Liver (tissue), 9 donors: ENCODE data around the gene RAPH1. TPM values are rescaled to one million over a fixed set of nuclear protein-coding genes. Genes with fewer than 3 reads are reported as not detected.

Experiments
- DNase-seq: peaks from one replicate; pipeline ENCODE4 v3.0.0-alpha.2; 2017; ENCODE audit warnings: low spot score
- H3K27ac ChIP-seq, 2 donors: one replicate each; pipeline ENCODE4 v1.7.0; 2013; ENCODE audit warnings: inconsistent platforms in 2 of 2, low read length in 2 of 2, control low read depth in 1 of 2, low read depth in 1 of 2, mild to moderate bottlenecking in 1 of 2
- H3K27me3 ChIP-seq, 4 donors: one replicate each; pipeline versions ENCODE4 v1.6.1 to v1.7.0; 2013; ENCODE audit warnings: low read length in 3 of 4, inconsistent platforms in 1 of 4, mild to moderate bottlenecking in 1 of 4, moderate library complexity in 1 of 4; ENCODE audit not compliant: control insufficient read depth in 4 of 4, insufficient read depth in 4 of 4
- H3K36me3 ChIP-seq, 4 donors: one replicate each; pipeline versions ENCODE4 v1.6.1 to v1.7.0; 2013; ENCODE audit warnings: low read length in 3 of 4, mild to moderate bottlenecking in 3 of 4, low read depth in 1 of 4, moderate library complexity in 1 of 4; ENCODE audit not compliant: control insufficient read depth in 4 of 4, insufficient read depth in 3 of 4
- H3K4me1 ChIP-seq, 4 donors: one replicate each; pipeline versions ENCODE4 v1.6.1 to v1.7.0; 2013; ENCODE audit warnings: low read length in 3 of 4, mild to moderate bottlenecking in 3 of 4, moderate library complexity in 1 of 4; ENCODE audit not compliant: control insufficient read depth in 4 of 4, insufficient read depth in 4 of 4
- H3K4me3 ChIP-seq, 3 donors: one replicate each; pipeline versions ENCODE4 v1.6.1 to v1.7.0; 2013; ENCODE audit warnings: low read length in 3 of 3, control low read depth in 1 of 3, low read depth in 1 of 3, mild to moderate bottlenecking in 1 of 3
- H3K9ac ChIP-seq, 2 donors: one replicate each; pipeline ENCODE4 v1.7.0; 2013; ENCODE audit warnings: low read length in 2 of 2, mild to moderate bottlenecking in 2 of 2, moderate library complexity in 2 of 2, control low read depth in 1 of 2, low read depth in 1 of 2
- H3K9me3 ChIP-seq, 4 donors: one replicate each; pipeline versions ENCODE4 v1.6.1 to v1.7.0; 2013; ENCODE audit warnings: low read length in 3 of 4; ENCODE audit not compliant: control insufficient read depth in 4 of 4
- ATF3 ChIP-seq: IDR thresholded peaks from 2 replicates; pipeline ENCODE4 v1.6.1; 2016; ENCODE audit warnings: antibody characterized with exemption
- CTCF ChIP-seq: fragments of 150-350 bp; IDR thresholded peaks from 2 replicates; pipeline ENCODE4 v1.5.1; 2017; ENCODE audit warnings: improper control_type of control experiment, low read depth, low read length; ENCODE audit not compliant: missing input control
- EGR1 ChIP-seq, 2 donors: IDR thresholded peaks; 2 replicates each; pipeline ENCODE4 v1.6.1; 2016 to 2018; ENCODE audit warnings: antibody characterized with exemption in 2 of 2, low read depth in 2 of 2
- FOXA1 ChIP-seq: IDR thresholded peaks from 2 replicates; pipeline ENCODE4 v1.6.1; 2016; ENCODE audit warnings: antibody characterized with exemption
- FOXA2 ChIP-seq: IDR thresholded peaks from 2 replicates; pipeline ENCODE4 v1.6.1; 2016; ENCODE audit warnings: antibody characterized with exemption
- GABPA ChIP-seq, 2 donors: IDR thresholded peaks in 1 of 2; conservative IDR thresholded peaks in 1 of 2; 2 replicates each; pipeline ENCODE4 v1.6.1; 2016; ENCODE audit warnings: antibody characterized with exemption in 2 of 2, mild to moderate bottlenecking in 1 of 2, moderate library complexity in 1 of 2
- HNF4A ChIP-seq, 2 donors: conservative IDR thresholded peaks; 2 replicates each; pipeline ENCODE4 v1.6.1; 2016; ENCODE audit warnings: antibody characterized with exemption in 2 of 2, mild to moderate bottlenecking in 2 of 2
- HNF4G ChIP-seq: IDR thresholded peaks from 2 replicates; pipeline ENCODE4 v1.6.1; 2016; ENCODE audit warnings: antibody characterized with exemption
- JUND ChIP-seq, 2 donors: IDR thresholded peaks; 2 replicates each; pipeline ENCODE4 v1.6.1; 2016; ENCODE audit warnings: antibody characterized with exemption in 2 of 2
- MAX ChIP-seq: IDR thresholded peaks from 2 replicates; pipeline ENCODE4 v1.6.1; 2016; ENCODE audit warnings: antibody characterized with exemption
- NR2F2 ChIP-seq: IDR thresholded peaks from 2 replicates; pipeline ENCODE4 v1.6.1; 2016; ENCODE audit warnings: antibody characterized with exemption
- RAD21 ChIP-seq, 2 donors: IDR thresholded peaks; 2 replicates each; pipeline ENCODE4 v1.6.1; 2016; ENCODE audit warnings: antibody characterized with exemption in 2 of 2, mild to moderate bottlenecking in 2 of 2
- REST ChIP-seq: IDR thresholded peaks from 2 replicates; pipeline ENCODE4 v1.6.1; 2016; ENCODE audit warnings: antibody characterized with exemption, mild to moderate bottlenecking
- RXRA ChIP-seq, 2 donors: IDR thresholded peaks; 2 replicates each; pipeline ENCODE4 v1.6.1; 2017 to 2018; ENCODE audit warnings: antibody characterized with exemption in 2 of 2, mild to moderate bottlenecking in 1 of 2
- SP1 ChIP-seq: IDR thresholded peaks from 2 replicates; pipeline ENCODE4 v1.6.1; 2018; ENCODE audit warnings: antibody characterized with exemption, mild to moderate bottlenecking
- TAF1 ChIP-seq: conservative IDR thresholded peaks from 2 replicates; pipeline ENCODE4 v1.6.1; 2016; ENCODE audit warnings: antibody characterized with exemption, mild to moderate bottlenecking
- YY1 ChIP-seq: IDR thresholded peaks from 2 replicates; pipeline ENCODE4 v1.6.1; 2016; ENCODE audit warnings: antibody characterized with exemption, mild to moderate bottlenecking
- ZBTB33 ChIP-seq: IDR thresholded peaks from 2 replicates; pipeline ENCODE4 v1.6.1; 2016; ENCODE audit warnings: antibody characterized with exemption
- WGBS: extraction: QIAGEN DNeasy Blood & Tissue Kit; methylation state at CpG from one replicate; pipeline ENCODE4 v1.1.7; 2013; 5-methylcytosine and 5-hydroxymethylcytosine counted together
- polyA plus RNA-seq, 2 donors: library from polyadenylated mRNA; stranded (reverse) in 1 of 2; unstranded in 1 of 2; fragments of 200-250 nt in 1 of 2; fragments of >200 nt in 1 of 2; fragmentation: Nextera tagmentation in 1 of 2; extraction: Ambion mirVana in 1 of 2; gene quantifications; one replicate each; pipeline versions ENCODE4 v1.2.1 to v1.2.3, GENCODE V29; 2013 to 2015
- total RNA-seq, 2 donors: library from RNA; depleted of rRNA; stranded (reverse); fragments of >200 nt; gene quantifications; one replicate each; pipeline ENCODE4 v1.2.3, GENCODE V29; 2014
- donor health status: healthy.
- donor health status: healthy.
- donor health status: healthy.
- donor health status: healthy.
- donor health status: healthy.

The RAPH1 gene
- total and polyA plus RNA-seq, 4 donors = 7.0 to 83.1 (median 19.4) TPM

GRCh38 chr2:203418271-203418670, 116.8 kb downstream of the RAPH1 start:
- TF ChIP-seq REST (no peak), RXRA (IDR thresholded peaks at IDR 0.05) (no peak), FOXA2 (no peak), JUND (IDR thresholded peaks at IDR 0.05) (no peak), GABPA (IDR thresholded peaks at IDR 0.05 in 1 of 2, conservative IDR thresholded peaks at IDR 0.05 in 1 of 2) (no peak), YY1 (no peak), HNF4G (no peak), ATF3 (no peak), HNF4A (conservative IDR thresholded peaks at IDR 0.05) (no peak), RAD21 (IDR thresholded peaks at IDR 0.05) (no peak), TAF1 (no peak), ZBTB33 (no peak), EGR1 (IDR thresholded peaks at IDR 0.05; ENCODE audit: low read depth in 2 of 2) (no peak), CTCF (no peak), FOXA1 (no peak), NR2F2 (no peak), SP1 (no peak)
- WGBS = 90% methylated on average over 8 of the region's 8 CpGs
- H3K27me3 ChIP-seq = no peaks in the 10 kb centered on the region
- no peaks in the 10 kb centered on the region for H3K4me1 ChIP-seq
- H3K9me3 ChIP-seq = no peaks in the 10 kb centered on the region
- H3K4me3 ChIP-seq = no peak overlapping the region
- H3K9ac ChIP-seq = no peak overlapping the region
- peaks cover 2 to 10% (median 5%) of the 10 kb centered on the region in 4 donors for H3K36me3 ChIP-seq
- DNase-seq = no peak
- no peak overlapping the region for H3K27ac ChIP-seq

- H3K9ac ChIP-seq = no peak overlapping the region
- H3K27ac ChIP-seq = no peak overlapping the region
- H3K4me3 ChIP-seq = no peak overlapping the region
- no peaks in the 10 kb centered on the region for H3K4me1 ChIP-seq
- no peak for DNase-seq
- H3K36me3 ChIP-seq = peaks cover 2 to 11% (median 7%) of the 10 kb centered on the region in 4 donors
- TF ChIP-seq RAD21 (IDR thresholded peaks at IDR 0.05) (no peak), CTCF (no peak), JUND (IDR thresholded peaks at IDR 0.05) (no peak), FOXA2 (no peak), RXRA (IDR thresholded peaks at IDR 0.05) (no peak), ZBTB33 (no peak), HNF4A (conservative IDR thresholded peaks at IDR 0.05) (no peak), SP1 (no peak), MAX (no peak), TAF1 (no peak), FOXA1 (no peak), GABPA (IDR thresholded peaks at IDR 0.05 in 1 of 2, conservative IDR thresholded peaks at IDR 0.05 in 1 of 2) (no peak), HNF4G (no peak)
- no peaks in the 10 kb centered on the region for H3K27me3 ChIP-seq
- H3K9me3 ChIP-seq = no peaks in the 10 kb centered on the region
Measured at GRCh38 chr2:203413796-203414195, 121.3 kb downstream of the RAPH1 start.
